CD4-positive, alpha-beta T cell treated with Interleukin-12 subunit alpha and Interleukin-12 subunit beta, for 1 hour (primary cell): ENCODE results near the gene HES1.
"Not testable (repeated sequence)": the region's sequence is repeated elsewhere in the genome, so short reads cannot be mapped to it uniquely, and the experiment has no call there.

Experiments
- DNase-seq: peaks from one replicate; pipeline ENCODE4 v3.0.0-alpha.2; 2020

Gene HES1

DNA sequence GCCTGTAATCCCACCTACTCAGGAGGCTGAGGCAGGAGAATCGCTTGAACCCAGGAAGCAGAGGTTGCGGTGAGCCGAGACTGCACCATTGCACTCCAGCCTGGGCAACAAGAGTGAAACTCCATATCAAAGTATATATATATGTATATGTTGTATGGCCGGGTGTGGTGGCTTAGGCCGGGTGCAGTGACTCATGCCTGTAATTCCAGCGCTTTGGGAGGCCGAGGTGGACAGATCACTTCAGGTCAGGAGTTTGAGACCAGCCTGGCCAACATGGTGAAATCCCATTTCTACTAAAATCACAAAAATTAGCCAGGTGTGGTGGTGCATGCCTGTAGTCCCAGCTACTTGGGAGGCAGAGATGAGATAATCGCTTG, 7.0 kb upstream of the HES1 start:
- DNase-seq = not testable (repeated sequence)

GRCh38 chr3:194129581-194130133, 6.3 kb upstream of the HES1 start:
- DNase-seq = no peak

GRCh38 chr3:194130188-194130587, 5.8 kb upstream of the HES1 start:
- DNase-seq = no peak

GRCh38 chr3:194130807-194131589, 5.0 kb upstream of the HES1 start:
- DNase-seq = no peak

- DNase-seq = no peak
Observed at GRCh38 chr3:194132465-194133286, 3.3 kb upstream of the HES1 start.

DNA sequence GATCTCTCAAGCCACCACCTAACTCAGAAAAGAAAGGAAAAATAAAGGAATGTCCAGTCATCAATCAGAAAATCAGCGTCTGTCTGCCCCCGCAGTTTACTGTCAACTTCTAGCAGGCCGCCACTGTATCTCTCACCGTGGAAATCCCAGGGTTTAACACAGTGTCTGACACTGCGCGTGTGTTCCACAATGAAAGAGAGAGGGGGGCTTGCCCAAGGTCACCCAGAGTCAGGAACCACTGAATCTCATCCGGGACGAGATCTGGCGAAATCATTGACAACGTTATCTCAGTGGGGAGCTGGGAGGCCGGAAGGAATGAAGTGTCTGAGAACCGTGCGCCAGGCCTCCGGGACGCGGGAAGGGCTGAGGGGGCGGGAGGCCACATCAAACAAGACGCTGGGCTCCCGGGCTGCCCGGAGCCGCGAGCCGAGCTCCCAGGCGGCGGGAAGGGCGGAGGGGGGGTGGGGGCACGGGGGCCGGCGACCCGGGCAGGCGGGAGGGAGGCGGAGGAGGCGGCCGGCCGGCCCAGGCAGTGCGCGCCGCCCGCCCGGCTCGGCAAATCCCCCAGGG, 2.2 kb upstream of the HES1 start:
- DNase-seq = no peak

DNA sequence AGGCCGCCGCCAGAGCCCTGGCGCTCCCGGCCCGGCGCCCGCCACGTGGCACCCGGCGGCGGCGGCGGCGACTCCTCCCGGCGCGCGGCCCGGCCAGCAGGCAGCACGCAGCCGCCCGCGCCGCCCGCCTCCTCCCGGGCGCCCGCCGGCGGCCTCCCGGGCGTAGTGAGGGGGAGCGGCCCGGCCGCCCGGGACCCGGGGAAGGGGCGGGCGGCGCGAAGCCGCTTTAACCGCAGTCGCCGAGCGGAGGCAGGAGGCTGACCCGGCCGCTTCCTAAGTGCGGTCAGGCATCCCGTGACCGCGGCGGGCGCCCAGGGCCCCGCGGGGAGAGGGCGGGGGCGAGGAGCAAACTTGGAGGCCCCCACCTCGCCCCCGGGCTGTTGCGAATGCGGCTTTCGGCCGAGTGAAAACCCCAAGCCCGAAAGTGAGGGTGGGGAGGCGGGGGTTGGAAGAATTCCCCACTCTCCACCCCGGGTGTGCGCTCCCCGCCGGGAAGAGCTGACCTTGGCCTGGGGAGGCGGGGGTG, 1.7 kb upstream of the HES1 start:
- DNase-seq = peak; percentile 52

- peak; percentile 82 for DNase-seq
Observed at GRCh38 chr3:194134757-194135515, 1.0 kb upstream of the HES1 start.

GRCh38 chr3:194135516-194135805, 487 bp upstream of the HES1 start:
- no peak for DNase-seq

DNA sequence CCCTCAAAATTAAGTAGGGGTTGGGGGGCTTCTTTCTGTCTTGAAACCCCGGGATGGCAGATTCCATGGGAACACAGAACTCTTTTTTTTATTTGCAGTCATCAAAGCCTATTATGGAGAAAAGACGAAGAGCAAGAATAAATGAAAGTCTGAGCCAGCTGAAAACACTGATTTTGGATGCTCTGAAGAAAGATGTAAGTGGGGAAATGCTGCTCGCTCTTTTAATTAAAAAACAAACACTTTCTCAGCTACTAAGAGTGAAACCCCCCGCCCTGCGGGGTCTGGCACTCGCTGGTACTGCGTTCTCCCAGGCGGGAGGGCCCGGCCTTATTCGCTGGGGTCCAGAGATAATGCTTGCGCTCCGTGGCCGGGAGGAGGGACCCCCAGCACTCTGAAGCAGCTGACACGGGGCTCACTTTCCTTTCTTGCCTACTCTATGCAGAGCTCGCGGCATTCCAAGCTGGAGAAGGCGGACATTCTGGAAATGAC, 615 bp downstream of the HES1 start:
- DNase-seq = no peak

DNA sequence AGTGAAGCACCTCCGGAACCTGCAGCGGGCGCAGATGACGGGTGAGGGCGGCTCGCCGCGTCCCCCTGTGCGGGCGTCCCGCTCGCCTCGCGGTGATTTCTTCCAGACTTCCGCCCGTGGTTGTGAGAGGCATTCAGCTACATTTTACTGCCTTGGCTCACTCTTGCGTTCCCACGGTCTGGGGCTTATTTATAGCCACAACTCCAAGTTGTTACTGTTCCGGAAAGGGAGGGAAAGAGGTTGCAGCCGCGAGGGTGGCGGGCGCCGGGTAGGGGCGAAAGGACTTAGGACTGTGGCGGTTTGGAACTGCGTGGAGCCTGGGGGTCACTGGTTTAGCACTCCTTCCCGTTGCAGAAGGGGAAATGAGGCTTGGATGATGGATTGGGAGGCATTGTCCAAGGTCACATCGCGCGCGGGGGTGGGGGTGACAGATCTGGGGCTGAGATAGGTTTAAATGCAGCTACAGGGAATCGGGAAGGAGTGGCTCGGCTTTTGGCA, 1.1 kb downstream of the HES1 start:
- no peak for DNase-seq

DNA sequence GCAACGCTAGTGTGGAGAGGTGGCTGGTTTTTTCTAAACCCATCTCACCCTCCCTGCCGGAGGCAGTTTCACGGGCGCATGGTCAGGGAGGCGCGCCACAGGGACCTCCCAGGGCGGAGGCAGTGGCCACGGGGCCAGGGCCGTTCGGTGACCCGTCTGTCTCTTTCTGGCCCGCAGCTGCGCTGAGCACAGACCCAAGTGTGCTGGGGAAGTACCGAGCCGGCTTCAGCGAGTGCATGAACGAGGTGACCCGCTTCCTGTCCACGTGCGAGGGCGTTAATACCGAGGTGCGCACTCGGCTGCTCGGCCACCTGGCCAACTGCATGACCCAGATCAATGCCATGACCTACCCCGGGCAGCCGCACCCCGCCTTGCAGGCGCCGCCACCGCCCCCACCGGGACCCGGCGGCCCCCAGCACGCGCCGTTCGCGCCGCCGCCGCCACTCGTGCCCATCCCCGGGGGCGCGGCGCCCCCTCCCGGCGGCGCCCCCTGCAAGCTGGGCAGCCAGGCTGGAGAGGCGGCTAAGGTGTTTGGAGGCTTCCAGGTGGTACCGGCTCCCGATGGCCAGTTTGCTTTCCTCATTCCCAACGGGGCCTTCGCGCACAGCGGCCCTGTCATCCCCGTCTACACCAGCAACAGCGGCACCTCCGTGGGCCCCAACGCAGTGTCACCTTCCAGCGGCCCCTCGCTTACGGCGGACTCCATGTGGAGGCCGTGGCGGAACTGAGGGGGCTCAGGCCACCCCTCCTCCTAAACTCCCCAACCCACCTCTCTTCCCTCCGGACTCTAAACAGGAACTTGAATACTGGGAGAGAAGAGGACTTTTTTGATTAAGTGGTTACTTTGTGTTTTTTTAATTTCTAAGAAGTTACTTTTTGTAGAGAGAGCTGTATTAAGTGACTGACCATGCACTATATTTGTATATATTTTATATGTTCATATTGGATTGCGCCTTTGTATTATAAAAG, 1.8 kb downstream of the HES1 start:
- DNase-seq = peak; percentile 47

- DNase-seq = no peak
Observed at GRCh38 chr3:194138732-194139070, 2.8 kb downstream of the HES1 start.

DNA sequence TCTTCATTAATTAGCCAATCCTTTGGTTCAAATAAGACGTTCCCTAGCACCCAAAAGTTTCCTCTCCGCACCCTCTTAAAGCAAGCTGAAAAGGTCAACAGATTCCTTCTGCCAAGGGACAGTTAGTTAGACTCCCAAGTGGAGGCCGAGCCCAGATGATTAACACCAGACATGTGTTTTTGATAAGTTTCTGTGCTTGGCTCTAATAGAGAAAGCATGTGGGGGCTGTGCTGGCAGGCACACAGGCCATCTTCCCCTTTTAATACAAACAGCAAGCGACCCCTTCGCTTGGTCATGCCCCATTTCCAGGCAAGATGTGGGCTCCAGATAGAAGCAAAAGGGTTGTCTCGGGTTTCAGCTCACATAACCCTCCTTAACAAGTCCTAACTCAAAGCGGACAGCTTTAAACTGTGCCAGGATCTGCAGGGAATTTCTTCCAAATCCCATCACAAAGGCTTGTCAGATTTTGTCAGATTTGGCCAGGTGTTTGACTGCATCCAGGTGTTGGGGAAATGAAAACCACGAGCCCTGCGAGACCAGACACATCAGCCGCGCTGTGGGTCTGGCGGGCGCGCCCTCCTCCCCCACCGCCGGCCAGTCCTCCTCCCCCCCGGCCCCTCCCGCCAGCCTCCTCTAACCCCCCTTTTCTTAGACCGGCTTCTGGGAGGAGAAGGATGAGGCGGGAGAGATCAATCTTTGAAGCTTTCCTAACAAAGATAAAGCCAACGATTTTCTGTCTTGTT, 3.3 kb downstream of the HES1 start:
- DNase-seq = no peak

DNA sequence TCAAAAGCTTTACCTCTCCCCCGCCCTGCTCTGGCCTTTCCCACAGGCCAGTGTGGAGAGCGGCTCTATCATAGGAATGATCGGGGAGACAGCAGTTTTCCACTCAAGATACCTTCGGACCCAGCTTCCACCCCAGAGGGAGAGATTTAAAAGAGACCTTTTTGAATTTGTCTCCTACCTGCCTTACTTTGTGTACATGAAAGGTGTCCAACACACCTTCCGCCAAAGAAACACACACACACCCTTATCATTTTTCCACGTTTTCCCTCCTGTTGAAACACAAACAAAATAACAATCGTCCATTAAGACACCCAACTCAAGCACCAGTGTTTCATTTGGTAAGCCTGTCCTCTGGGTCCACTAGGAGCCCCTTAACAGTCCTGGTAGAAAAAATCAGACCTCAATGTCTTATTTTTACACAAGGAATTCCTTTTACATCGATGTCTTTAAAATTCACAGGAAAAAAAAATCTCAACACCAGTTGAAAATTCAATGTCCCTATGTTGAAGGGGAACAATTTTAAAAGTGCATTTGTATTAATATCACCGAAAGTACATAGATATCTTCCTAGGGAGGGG, 4.0 kb downstream of the HES1 start:
- no peak for DNase-seq

- DNase-seq = no peak
Observed at GRCh38 chr3:194140520-194141414, 4.8 kb downstream of the HES1 start.

GRCh38 chr3:194141415-194142155, 5.6 kb downstream of the HES1 start:
- peak; percentile 46 for DNase-seq

GRCh38 chr3:194142156-194142910, 6.4 kb downstream of the HES1 start:
- DNase-seq = no peak
